Astrocyte (in vitro differentiated cells and primary cell): ENCODE data around the gene CCDC90B.

Experiments
- CTCF ChIP-seq: IDR thresholded peaks from 2 replicates; pipeline ENCODE4 v1.5.1; 2011; ENCODE audit warnings: low read depth, mild to moderate bottlenecking, inconsistent platforms, low read length, moderate library complexity; ENCODE audit not compliant: insufficient read depth
- EZH2 ChIP-seq: IDR thresholded peaks from 2 replicates; pipeline ENCODE4 v1.6.1; 2012; ENCODE audit warnings: mild to moderate bottlenecking, low read length, inconsistent platforms; ENCODE audit not compliant: insufficient read depth

GRCh38 chr11:83280256-83280655 lies 5.9 kb downstream of the CCDC90B start:
- TF ChIP-seq CTCF (no peak), EZH2 (no peak)
